ENCODE data around the gene DUSP11. TPM values are rescaled to one million over a fixed set of nuclear protein-coding genes. Genes with fewer than 3 reads are reported as not detected.

DUSP11 gene
- total RNA-seq (10 to 100 TPM; 36.7 to 44.0 (median 38.4) TPM), total RNA-seq (35.3 to 63.0 (median 50.0) reads per million in 29 experiments)
- 41.0 TPM for total RNA-seq (2013)

DNA sequence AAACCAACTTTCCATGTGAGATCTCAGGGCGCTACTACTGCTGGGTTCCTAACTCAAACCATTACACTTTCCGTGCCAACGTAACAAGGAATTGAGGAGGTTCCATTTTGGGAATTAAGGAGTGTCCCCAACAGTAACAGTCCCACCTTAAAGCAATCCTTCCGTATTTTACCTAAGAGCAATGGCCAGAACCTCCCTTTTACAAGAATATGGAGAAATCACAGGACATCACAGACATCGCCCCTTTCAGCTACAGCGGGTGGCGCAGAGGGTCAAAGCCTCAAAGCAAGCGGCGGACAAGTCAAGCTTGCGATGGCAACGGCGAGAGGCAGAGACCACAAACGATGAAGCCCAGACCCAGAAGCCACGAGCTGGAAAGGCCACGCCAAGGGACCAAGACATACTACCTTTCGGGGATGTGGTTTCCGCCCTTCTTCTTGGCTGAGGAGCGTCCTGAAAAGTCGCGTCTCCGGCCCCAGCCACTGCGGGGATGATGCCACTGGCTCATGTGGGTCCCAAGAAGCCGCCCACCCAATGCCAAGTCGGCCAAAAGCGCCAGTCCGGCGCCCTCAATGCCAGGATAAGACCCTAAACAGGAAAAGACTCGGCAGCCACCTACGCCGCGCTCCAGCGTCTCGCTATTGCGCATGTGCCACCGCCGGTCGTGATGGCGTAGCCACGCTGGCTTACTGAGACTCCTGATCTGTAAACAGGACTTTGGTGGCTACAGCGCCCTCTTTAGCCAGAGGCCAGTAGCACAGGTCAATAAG is at the start of gene DUSP11:
Gene DUSP11, minus strand, starts transcription at position 637 of the 770 bp plus-strand sequence. Its CDS starts 129 bp downstream, at position 508.
- no peaks in the 10 kb centered on the region for H3K9me3 ChIP-seq
- H3K4me1 ChIP-seq (ENCODE audit: control insufficient read depth in 1 of 2, extremely low read depth in 1 of 2, insufficient read depth in 2 of 2, low read length in 2 of 2) = peaks cover 10 to 14% of the 10 kb centered on the region in 2 experiments
- WGBS (ENCODE audit: insufficient coverage) = under 1% methylated on average over 37 of the region's 40 CpGs
- ATAC-seq (replicated peaks in 1 of 4) (peak; percentile 98 to 100 (median 99)), DNase-seq (peak; percentile 91 to 99 (median 95))
- H3K4me3 ChIP-seq (ENCODE audit: control insufficient read depth in 1 of 2, extremely low read depth in 1 of 2, low read length in 1 of 2) = peak within 1 kb of the TSS; percentile 77 to 98
- peaks cover 7 to 24% of the 10 kb centered on the region in 2 donors for H3K36me3 ChIP-seq (ENCODE audit: control insufficient read depth in 2 of 2, extremely low read depth in 1 of 2, insufficient read depth in 1 of 2, low read length in 1 of 2)
- H3K27ac ChIP-seq (ENCODE audit: low read length) = peak within 1 kb of the TSS; percentile 83
- CTCF ChIA-PET = no interaction called here
- peaks cover 0 to 14% of the 10 kb centered on the region in 2 experiments for H3K27me3 ChIP-seq (replicated peaks in 1 of 2; ENCODE audit: control insufficient read depth in 2 of 2, extremely low read depth in 1 of 2, insufficient read depth in 2 of 2, low read length in 1 of 2)
- POLR2A ChIA-PET = interaction anchor here in 1 of 2 donors (0.6 to 1.0 kb wide), 2 partner anchors 49 to 209 kb away, joined by 5 to 9 read pairs; partner anchors contain the start of gene STAMBP
- peak within 1 kb of the TSS; percentile 97 to 99 (median 98) for H3K4me3 Mint-ChIP-seq
- H3K4me1 Mint-ChIP-seq = peaks cover 42 to 45% (median 44%) of the 10 kb centered on the region in 3 donors
- H3K9me3 Mint-ChIP-seq = no peaks in the 10 kb centered on the region
- peaks cover 22% of the 10 kb centered on the region for H3K36me3 Mint-ChIP-seq
- peaks cover 0 to 6% of the 10 kb centered on the region in 2 donors for H3K27me3 Mint-ChIP-seq
- peak within 1 kb of the TSS; percentile 96 to 97 for H3K27ac Mint-ChIP-seq

DNA sequence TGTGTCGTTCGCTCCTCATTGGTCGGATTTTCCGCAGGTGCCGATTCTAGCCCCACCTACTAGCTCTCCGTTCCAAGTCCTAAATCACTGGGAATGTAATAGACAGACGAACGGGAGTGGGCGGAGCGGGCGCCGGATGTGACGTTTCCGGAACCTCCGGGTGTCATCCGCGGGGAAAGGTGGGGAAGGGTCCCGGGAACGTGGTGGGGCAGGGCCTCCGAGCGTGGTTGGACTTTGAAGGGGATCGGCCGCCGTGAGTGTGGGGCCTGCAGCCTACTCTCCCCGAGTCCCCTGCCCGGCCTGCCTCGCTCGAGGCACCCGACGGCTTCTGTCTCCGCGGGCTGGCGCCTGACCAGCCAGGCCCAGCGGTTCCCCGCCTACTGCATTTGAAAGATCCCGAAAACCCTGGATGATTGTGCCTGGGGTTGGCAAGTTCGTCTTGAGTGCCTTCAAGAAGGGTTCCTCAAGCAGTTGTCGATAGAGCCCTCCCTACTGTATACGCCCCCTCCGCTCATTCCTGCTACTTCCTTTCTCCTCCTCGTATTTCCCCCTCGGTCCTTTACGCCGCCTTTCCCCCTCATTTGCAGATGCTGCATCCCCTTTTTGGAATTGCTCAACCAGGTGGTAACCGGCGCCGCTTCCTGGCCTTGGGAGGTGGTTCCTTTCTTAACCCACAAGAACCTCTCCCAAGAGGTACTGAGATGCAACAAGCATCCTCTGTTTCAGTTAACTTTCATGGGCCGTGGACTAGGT is 49.1 kb upstream of the DUSP11 start, which contains the start of gene STAMBP:
Gene STAMBP, plus strand, starts transcription at position 144 of the 753 bp plus-strand sequence. CDS start 1,896 bp downstream, outside the sequence.
- CTCF ChIA-PET = interaction anchor here (0.6 to 2.9 kb wide), 15 partner anchors 10 to 1019 kb away, joined by 3 to 17 read pairs (median 3); partner anchors contain the start of genes BOLA3 (in 2 of the 2), HTRA2 (in 1 of the 2), MOB1A (in 1 of the 2) and TPRKB (in 1 of the 2)
- 0% methylated on average over 38 of the region's 48 CpGs for WGBS (ENCODE audit: insufficient coverage)
- H3K36me3 ChIP-seq (ENCODE audit: control insufficient read depth in 2 of 2, extremely low read depth in 1 of 2, insufficient read depth in 1 of 2, low read length in 1 of 2) = peaks cover 0 to 15% of the 10 kb centered on the region in 2 donors

DNA sequence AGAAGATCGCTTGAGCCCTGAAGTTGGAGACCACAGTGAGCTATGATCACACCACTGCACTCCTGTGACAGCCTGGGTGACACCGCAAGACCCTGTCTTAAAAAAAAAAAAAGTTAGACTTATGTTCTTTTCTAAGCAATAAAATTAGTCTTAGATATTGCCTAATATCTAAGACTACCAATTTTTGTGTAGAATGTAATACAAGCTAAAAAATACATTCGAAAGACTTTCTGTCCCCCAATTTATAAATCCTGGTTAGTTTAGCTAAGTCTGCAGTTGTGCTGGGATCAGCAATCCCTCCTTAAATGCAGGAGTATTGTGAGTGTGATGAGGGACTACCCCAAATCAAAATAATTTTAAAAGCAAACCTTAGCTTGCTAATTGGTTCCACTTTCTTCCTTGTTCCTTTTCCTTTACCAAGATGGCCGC is 48.5 kb upstream of the DUSP11 start:
- DNase-seq = no peak
- POLR2A ChIA-PET = interaction anchor here (0.8 to 1.0 kb wide), 5 partner anchors 47 to 351 kb away, joined by 4 to 8 read pairs (median 5); partner anchors contain the start of genes MOB1A (in 2 of the 2) and DUSP11 (in 1 of the 2)

More for the DNA sequence above, 49.1 kb upstream of the DUSP11 start, which contains the start of gene STAMBP:
- H3K27me3 ChIP-seq (replicated peaks in 1 of 2; ENCODE audit: control insufficient read depth in 2 of 2, extremely low read depth in 1 of 2, insufficient read depth in 2 of 2, low read length in 1 of 2) = no peaks in the 10 kb centered on the region
- peak; percentile 75 to 97 (median 83) for DNase-seq
- ATAC-seq (replicated peaks in 1 of 4) = peak; percentile 91 to 95 (median 94)
- peaks cover 17% of the 10 kb centered on the region for H3K36me3 Mint-ChIP-seq
- peak within 1 kb of the TSS; percentile 95 to 97 (median 96) for H3K4me3 Mint-ChIP-seq
- H3K4me1 Mint-ChIP-seq = peaks cover 51 to 53% (median 52%) of the 10 kb centered on the region in 3 donors
- H3K27ac ChIP-seq (ENCODE audit: low read length) = peak within 1 kb of the TSS; percentile 94
- POLR2A ChIA-PET = interaction anchor here (0.8 to 1.0 kb wide), 5 partner anchors 48 to 350 kb away, joined by 4 to 8 read pairs (median 5); partner anchors contain the start of genes MOB1A (in 2 of the 2) and DUSP11 (in 1 of the 2)
- H3K9me3 ChIP-seq = no peaks in the 10 kb centered on the region
- H3K4me3 ChIP-seq (ENCODE audit: control insufficient read depth in 1 of 2, extremely low read depth in 1 of 2, low read length in 1 of 2) = peak within 1 kb of the TSS; percentile 76 to 83
- peak within 1 kb of the TSS; percentile 97 to 98 for H3K27ac Mint-ChIP-seq
- H3K9me3 Mint-ChIP-seq = no peaks in the 10 kb centered on the region
- no peaks in the 10 kb centered on the region for H3K27me3 Mint-ChIP-seq
- peaks cover 11 to 24% of the 10 kb centered on the region in 2 experiments for H3K4me1 ChIP-seq (ENCODE audit: control insufficient read depth in 1 of 2, extremely low read depth in 1 of 2, insufficient read depth in 2 of 2, low read length in 2 of 2)

DNA sequence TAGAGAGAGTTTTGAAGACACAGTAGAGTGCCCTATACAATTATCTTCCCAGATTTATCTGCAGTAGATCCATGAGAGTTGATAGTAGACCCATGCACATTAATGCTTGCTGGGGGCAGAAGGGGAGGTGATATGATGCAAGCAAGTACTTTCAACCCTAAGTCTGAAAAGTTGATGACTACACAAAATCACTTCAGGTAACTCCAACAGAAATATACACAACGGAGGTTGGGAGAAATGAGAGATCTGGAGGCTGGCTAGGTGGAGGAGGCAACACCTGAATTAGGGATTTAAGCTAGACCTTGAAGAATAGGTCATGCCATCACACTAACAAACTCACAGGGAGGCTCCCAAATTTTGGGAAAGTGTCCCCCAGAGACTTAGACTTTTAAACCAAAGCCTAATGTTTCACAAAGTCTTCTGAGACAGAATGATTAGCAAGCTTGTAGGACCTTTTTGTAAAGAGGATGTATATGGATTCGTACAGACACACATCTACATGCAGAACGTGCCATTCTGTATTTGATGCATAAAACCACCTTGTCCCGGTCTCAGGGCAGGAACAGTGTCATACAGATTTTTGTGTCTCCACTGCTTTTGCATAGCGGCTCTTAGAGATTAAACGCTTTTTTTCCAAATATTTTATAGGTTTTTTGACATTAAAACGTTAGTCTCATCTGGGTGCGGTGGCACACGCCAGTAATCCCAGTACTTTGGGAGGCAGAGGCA is 47.9 kb upstream of the DUSP11 start:
- Mint-ChIP-seq H3K27me3 (no peaks in the 10 kb centered on the region), H3K4me1 (peaks cover 51 to 52% (median 51%) of the 10 kb centered on the region in 3 donors), H3K4me3 (peak overlapping the region; percentile 95 to 97 (median 96)), H3K9me3 (no peaks in the 10 kb centered on the region), H3K27ac (peak overlapping the region; percentile 93 to 98), H3K36me3 (peaks cover 16% of the 10 kb centered on the region)
- WGBS (ENCODE audit: insufficient coverage) = 78% methylated on average over 6 of the region's 9 CpGs
- peaks cover 0 to 8% of the 10 kb centered on the region in 2 donors for H3K36me3 ChIP-seq (ENCODE audit: control insufficient read depth in 2 of 2, extremely low read depth in 1 of 2, insufficient read depth in 1 of 2, low read length in 1 of 2)
- POLR2A ChIA-PET = interaction anchor here (0.5 to 1.0 kb wide), 5 partner anchors 46 to 351 kb away, joined by 4 to 6 read pairs (median 5); partner anchors contain the start of genes DUSP11 (in 1 of the 2) and MOB1A (in 1 of the 2)
- CTCF ChIA-PET = interaction anchor here (0.6 to 2.9 kb wide), 17 partner anchors 12 to 702 kb away, joined by 3 to 17 read pairs (median 4); partner anchors contain the start of genes BOLA3 (in 2 of the 2), HTRA2 (in 1 of the 2), MOB1A (in 1 of the 2) and TPRKB (in 1 of the 2)
- ATAC-seq (replicated peaks in 1 of 4) (no peak), DNase-seq (no peak)
- peak overlapping the region; percentile 76 to 83 for H3K4me3 ChIP-seq (ENCODE audit: control insufficient read depth in 1 of 2, extremely low read depth in 1 of 2, low read length in 1 of 2)
- peaks cover 11 to 24% of the 10 kb centered on the region in 2 experiments for H3K4me1 ChIP-seq (ENCODE audit: control insufficient read depth in 1 of 2, extremely low read depth in 1 of 2, insufficient read depth in 2 of 2, low read length in 2 of 2)
- H3K9me3 ChIP-seq = no peaks in the 10 kb centered on the region
- no peaks in the 10 kb centered on the region for H3K27me3 ChIP-seq (replicated peaks in 1 of 2; ENCODE audit: control insufficient read depth in 2 of 2, extremely low read depth in 1 of 2, insufficient read depth in 2 of 2, low read length in 1 of 2)
- H3K27ac ChIP-seq (ENCODE audit: low read length) = peak overlapping the region; percentile 94

More for the DNA sequence above, 48.5 kb upstream of the DUSP11 start:
- no peaks in the 10 kb centered on the region for H3K9me3 ChIP-seq
- H3K27me3 ChIP-seq (replicated peaks in 1 of 2; ENCODE audit: control insufficient read depth in 2 of 2, extremely low read depth in 1 of 2, insufficient read depth in 2 of 2, low read length in 1 of 2) = no peaks in the 10 kb centered on the region
- CTCF ChIA-PET = interaction anchor here (0.6 to 2.9 kb wide), 15 partner anchors 11 to 1019 kb away, joined by 3 to 17 read pairs (median 3); partner anchors contain the start of genes BOLA3 (in 2 of the 2), HTRA2 (in 1 of the 2), MOB1A (in 1 of the 2) and TPRKB (in 1 of the 2)
- 44% methylated on average over 2 of the region's 4 CpGs for WGBS (ENCODE audit: insufficient coverage)
- peak overlapping the region; percentile 93 to 98 for H3K27ac Mint-ChIP-seq
- ATAC-seq (replicated peaks in 1 of 4) = no peak
- peak overlapping the region; percentile 94 for H3K27ac ChIP-seq (ENCODE audit: low read length)
- peaks cover 52 to 54% (median 53%) of the 10 kb centered on the region in 3 donors for H3K4me1 Mint-ChIP-seq
- peak overlapping the region; percentile 95 to 97 (median 96) for H3K4me3 Mint-ChIP-seq
- peaks cover 17% of the 10 kb centered on the region for H3K36me3 Mint-ChIP-seq
- peaks cover 0 to 12% of the 10 kb centered on the region in 2 donors for H3K36me3 ChIP-seq (ENCODE audit: control insufficient read depth in 2 of 2, extremely low read depth in 1 of 2, insufficient read depth in 1 of 2, low read length in 1 of 2)
- H3K4me1 ChIP-seq (ENCODE audit: control insufficient read depth in 1 of 2, extremely low read depth in 1 of 2, insufficient read depth in 2 of 2, low read length in 2 of 2) = peaks cover 11 to 24% of the 10 kb centered on the region in 2 experiments
- no peaks in the 10 kb centered on the region for H3K9me3 Mint-ChIP-seq
- peak overlapping the region; percentile 76 to 83 for H3K4me3 ChIP-seq (ENCODE audit: control insufficient read depth in 1 of 2, extremely low read depth in 1 of 2, low read length in 1 of 2)
- H3K27me3 Mint-ChIP-seq = no peaks in the 10 kb centered on the region

DNA sequence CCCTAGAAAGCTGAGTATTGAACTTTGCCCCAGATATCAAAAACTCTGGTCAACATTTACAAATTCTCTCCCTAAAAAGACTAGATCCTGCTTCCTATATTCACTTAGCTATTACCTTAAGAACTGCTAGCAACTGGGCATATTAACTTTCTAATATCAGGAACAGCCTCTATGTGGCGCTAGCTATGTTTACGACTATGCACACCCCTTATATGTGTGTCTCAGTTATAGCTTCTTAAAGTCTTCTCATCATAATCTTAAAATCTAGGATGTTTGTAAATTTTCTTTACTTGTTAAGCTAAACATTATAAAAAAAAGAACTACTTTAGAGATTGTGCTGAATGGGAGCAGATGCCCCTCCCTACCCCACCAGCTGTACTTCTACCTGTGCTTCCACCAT is 47.1 kb upstream of the DUSP11 start:
- H3K36me3 ChIP-seq (ENCODE audit: control insufficient read depth in 2 of 2, extremely low read depth in 1 of 2, insufficient read depth in 1 of 2, low read length in 1 of 2) = peaks cover 0 to 3% of the 10 kb centered on the region in 2 donors
- no peaks in the 10 kb centered on the region for H3K27me3 ChIP-seq (replicated peaks in 1 of 2; ENCODE audit: control insufficient read depth in 2 of 2, extremely low read depth in 1 of 2, insufficient read depth in 2 of 2, low read length in 1 of 2)
- no peaks in the 10 kb centered on the region for H3K9me3 Mint-ChIP-seq
- peaks cover 44 to 47% (median 45%) of the 10 kb centered on the region in 3 donors for H3K4me1 Mint-ChIP-seq
- ChIA-PET POLR2A (interaction anchor here (0.5 to 0.7 kb wide), 3 partner anchors 270 to 325 kb away, joined by 3 to 6 read pairs (median 5); no protein-coding TSS in a partner anchor), CTCF (interaction anchor here (0.5 to 2.9 kb wide), 14 partner anchors 12 to 1809 kb away, joined by 3 to 17 read pairs (median 4); partner anchors contain the start of gene BOLA3 (in 2 of the 2))
- peaks cover 8% of the 10 kb centered on the region for H3K36me3 Mint-ChIP-seq
- H3K27me3 Mint-ChIP-seq = no peaks in the 10 kb centered on the region
- H3K4me1 ChIP-seq (ENCODE audit: control insufficient read depth in 1 of 2, extremely low read depth in 1 of 2, insufficient read depth in 2 of 2, low read length in 2 of 2) = peaks cover 11 to 24% of the 10 kb centered on the region in 2 experiments
- no peak for ATAC-seq (replicated peaks in 1 of 4)
- no peak overlapping the region for H3K4me3 ChIP-seq (ENCODE audit: control insufficient read depth in 1 of 2, extremely low read depth in 1 of 2, low read length in 1 of 2)
- no CpG with 5 or more reads among the region's 2 CpGs for WGBS (ENCODE audit: insufficient coverage)
- DNase-seq = peak in 1 of 35 experiments; percentile 28
- H3K27ac ChIP-seq (ENCODE audit: low read length) = no peak overlapping the region
- H3K27ac Mint-ChIP-seq = peak overlapping the region in 1 of 2 donors; percentile 77
- H3K4me3 Mint-ChIP-seq = peak overlapping the region; percentile 76 to 97 (median 95)
- no peaks in the 10 kb centered on the region for H3K9me3 ChIP-seq
